Measurements from ENCODE around the gene THSD4. TPM values are rescaled to one million over a fixed set of nuclear protein-coding genes. Genes with fewer than 3 reads are reported as not detected.

The THSD4 gene
- total RNA-seq, 2 experiments from 2014 or later: not detected

DNA sequence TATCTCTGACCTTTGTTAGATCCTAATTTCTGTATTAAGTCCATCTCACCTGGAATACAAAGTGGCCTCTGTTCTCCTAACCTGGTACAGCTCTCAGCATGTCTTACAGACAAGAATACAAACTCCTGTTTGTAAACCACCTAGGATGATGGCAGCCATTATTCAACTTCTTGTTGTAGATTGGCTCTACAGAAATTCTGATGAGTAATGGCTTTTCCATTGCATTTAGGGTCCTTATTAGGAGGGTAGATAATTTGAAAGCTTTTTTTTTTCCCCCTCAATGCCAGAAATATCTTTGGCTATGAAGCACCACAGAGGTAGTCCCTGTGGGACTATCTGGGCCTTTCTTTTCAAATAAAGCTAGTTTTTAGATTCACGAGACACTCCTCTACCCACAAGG is 704.9 kb downstream of the THSD4 start:
- ChIA-PET POLR2A (no interaction called here), CTCF (no interaction called here)
- H3K27me3 ChIP-seq (ENCODE audit: control insufficient read depth in 1 of 2, insufficient read depth in 2 of 2, low read length in 2 of 2): no peaks in the 10 kb centered on the region
- no peak overlapping the region for H3K27ac ChIP-seq (ENCODE audit: low read depth in 1 of 2, low read length in 2 of 2)
- Mint-ChIP-seq H3K27ac (no peak overlapping the region), H3K27me3 (no peaks in the 10 kb centered on the region), H3K4me3 (no peak overlapping the region), H3K4me1 (ENCODE audit: low read depth) (no peaks in the 10 kb centered on the region), H3K9me3 (peaks cover 12% of the 10 kb centered on the region), H3K36me3 (ENCODE audit: low read depth) (peaks cover 53% of the 10 kb centered on the region)
- H3K4me3 ChIP-seq (ENCODE audit: low read length): no peak overlapping the region
- intact Hi-C loops (cut with DNase I, micrococcal nuclease): no loop called here
- DNase-seq (no peak), ATAC-seq (ENCODE audit: poor library complexity) (no peak)
- peaks cover 14 to 48% of the 10 kb centered on the region in 2 experiments for H3K9me3 ChIP-seq (ENCODE audit: control insufficient read depth in 1 of 2, insufficient read depth in 1 of 2, low read length in 2 of 2)
- H3K36me3 ChIP-seq (ENCODE audit: insufficient read depth, low read length): no peaks in the 10 kb centered on the region
- TF ChIP-seq, protein P1, sequence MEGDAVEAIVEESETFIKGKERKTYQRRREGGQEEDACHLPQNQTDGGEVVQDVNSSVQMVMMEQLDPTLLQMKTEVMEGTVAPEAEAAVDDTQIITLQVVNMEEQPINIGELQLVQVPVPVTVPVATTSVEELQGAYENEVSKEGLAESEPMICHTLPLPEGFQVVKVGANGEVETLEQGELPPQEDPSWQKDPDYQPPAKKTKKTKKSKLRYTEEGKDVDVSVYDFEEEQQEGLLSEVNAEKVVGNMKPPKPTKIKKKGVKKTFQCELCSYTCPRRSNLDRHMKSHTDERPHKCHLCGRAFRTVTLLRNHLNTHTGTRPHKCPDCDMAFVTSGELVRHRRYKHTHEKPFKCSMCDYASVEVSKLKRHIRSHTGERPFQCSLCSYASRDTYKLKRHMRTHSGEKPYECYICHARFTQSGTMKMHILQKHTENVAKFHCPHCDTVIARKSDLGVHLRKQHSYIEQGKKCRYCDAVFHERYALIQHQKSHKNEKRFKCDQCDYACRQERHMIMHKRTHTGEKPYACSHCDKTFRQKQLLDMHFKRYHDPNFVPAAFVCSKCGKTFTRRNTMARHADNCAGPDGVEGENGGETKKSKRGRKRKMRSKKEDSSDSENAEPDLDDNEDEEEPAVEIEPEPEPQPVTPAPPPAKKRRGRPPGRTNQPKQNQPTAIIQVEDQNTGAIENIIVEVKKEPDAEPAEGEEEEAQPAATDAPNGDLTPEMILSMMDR (IDR thresholded peaks at IDR 0.05): no peak
- H3K4me1 ChIP-seq (ENCODE audit: insufficient read depth, low read length): no peaks in the 10 kb centered on the region

DNA sequence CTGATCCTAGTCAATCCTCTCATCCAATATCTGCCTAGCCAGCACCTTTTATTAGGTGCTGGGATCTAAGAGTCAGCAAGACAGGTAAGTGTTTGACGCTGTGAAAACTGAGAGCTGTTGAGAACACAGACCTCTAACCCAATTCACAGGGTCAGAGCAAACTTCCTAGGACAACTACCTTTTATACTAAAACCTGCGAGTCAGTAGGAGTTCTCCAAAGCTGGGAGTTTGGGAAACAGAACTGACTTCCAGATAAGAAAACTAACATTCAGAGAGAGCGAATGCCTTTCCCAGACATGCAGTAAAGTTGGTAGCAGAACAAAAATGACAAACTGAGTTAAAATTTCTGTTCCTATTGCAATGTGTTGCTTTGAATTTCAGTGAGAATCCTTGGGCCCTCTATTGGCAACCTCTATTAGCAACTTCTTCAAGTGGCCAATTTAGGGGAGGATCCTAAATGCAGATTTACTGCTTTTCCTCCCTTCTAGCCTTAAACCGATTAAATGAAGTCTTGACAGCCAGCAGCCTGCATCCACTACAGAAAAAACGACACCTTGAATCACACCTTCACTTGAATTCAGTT is 706.4 kb downstream of the THSD4 start:
- Mint-ChIP-seq H3K4me3 (no peak overlapping the region), H3K36me3 (ENCODE audit: low read depth) (peaks cover 68% of the 10 kb centered on the region), H3K27ac (no peak overlapping the region), H3K4me1 (ENCODE audit: low read depth) (no peaks in the 10 kb centered on the region), H3K9me3 (peaks cover 12% of the 10 kb centered on the region), H3K27me3 (no peaks in the 10 kb centered on the region)
- POLR2A ChIA-PET: no interaction called here
- CTCF ChIA-PET: no interaction called here
- intact Hi-C loops (cut with DNase I, micrococcal nuclease): no loop called here
- no peaks in the 10 kb centered on the region for H3K4me1 ChIP-seq (ENCODE audit: insufficient read depth, low read length)
- no peaks in the 10 kb centered on the region for H3K27me3 ChIP-seq (ENCODE audit: control insufficient read depth in 1 of 2, insufficient read depth in 2 of 2, low read length in 2 of 2)
- DNase-seq: no peak
- no peak overlapping the region for H3K4me3 ChIP-seq (ENCODE audit: low read length)
- no peak overlapping the region for H3K27ac ChIP-seq (ENCODE audit: low read depth in 1 of 2, low read length in 2 of 2)
- H3K36me3 ChIP-seq (ENCODE audit: insufficient read depth, low read length): peaks cover 7% of the 10 kb centered on the region
- TF ChIP-seq, protein P1 (IDR thresholded peaks at IDR 0.05): no peak
- H3K9me3 ChIP-seq (ENCODE audit: control insufficient read depth in 1 of 2, insufficient read depth in 1 of 2, low read length in 2 of 2): peaks cover 14 to 48% of the 10 kb centered on the region in 2 experiments
- no peak for ATAC-seq (ENCODE audit: poor library complexity)

DNA sequence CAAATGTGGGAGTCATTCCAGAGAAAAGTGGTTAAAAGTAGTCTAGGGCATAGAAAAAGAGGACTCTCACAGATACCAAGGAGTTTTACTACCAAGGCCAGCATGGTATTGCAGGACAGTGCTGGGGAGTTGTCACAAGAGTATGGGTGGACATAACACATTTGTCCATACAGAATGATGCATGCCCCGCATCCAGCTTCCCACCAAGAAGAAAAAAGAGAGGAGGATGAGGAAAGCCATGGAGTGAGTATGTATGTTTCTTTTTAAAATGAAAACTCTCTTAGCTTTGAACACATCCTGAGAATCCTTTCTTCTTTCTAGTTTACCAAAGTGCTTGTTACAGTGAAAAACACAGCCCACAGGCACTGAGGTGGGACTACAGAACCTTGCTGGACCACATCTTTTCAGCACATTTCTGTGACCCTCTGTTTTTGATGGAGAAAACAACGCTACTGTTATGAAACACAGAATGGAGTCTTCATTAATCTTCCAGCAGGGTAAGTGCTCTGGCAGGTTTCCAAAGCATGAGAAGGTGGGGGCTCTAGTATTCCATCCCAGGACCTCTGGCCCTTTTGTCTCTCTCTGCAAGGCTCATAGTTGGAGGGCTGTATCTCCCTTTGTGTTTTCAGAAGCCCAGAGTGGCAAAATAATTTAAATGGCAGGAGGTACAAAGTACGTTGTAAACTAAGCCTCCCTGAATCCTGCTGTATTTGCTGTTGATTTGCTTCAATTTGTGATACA is 707.8 kb downstream of the THSD4 start:
- no peak for ATAC-seq (ENCODE audit: poor library complexity)
- H3K9me3 Mint-ChIP-seq: peaks cover 12% of the 10 kb centered on the region
- TF ChIP-seq, protein P1 (IDR thresholded peaks at IDR 0.05): no peak
- H3K4me1 ChIP-seq (ENCODE audit: insufficient read depth, low read length): no peaks in the 10 kb centered on the region
- CTCF ChIA-PET: no interaction called here
- no peak overlapping the region for H3K4me3 ChIP-seq (ENCODE audit: low read length)
- POLR2A ChIA-PET: no interaction called here
- peaks cover 82% of the 10 kb centered on the region for H3K36me3 Mint-ChIP-seq (ENCODE audit: low read depth)
- intact Hi-C loops (cut with DNase I, micrococcal nuclease): no loop called here
- H3K27me3 Mint-ChIP-seq: no peaks in the 10 kb centered on the region
- no peak overlapping the region for H3K4me3 Mint-ChIP-seq
- H3K27ac ChIP-seq (ENCODE audit: low read depth in 1 of 2, low read length in 2 of 2): no peak overlapping the region
- no peak overlapping the region for H3K27ac Mint-ChIP-seq
- peaks cover 22% of the 10 kb centered on the region for H3K36me3 ChIP-seq (ENCODE audit: insufficient read depth, low read length)
- H3K9me3 ChIP-seq (ENCODE audit: control insufficient read depth in 1 of 2, insufficient read depth in 1 of 2, low read length in 2 of 2): peaks cover 9 to 48% of the 10 kb centered on the region in 2 experiments
- no peaks in the 10 kb centered on the region for H3K4me1 Mint-ChIP-seq (ENCODE audit: low read depth)
- H3K27me3 ChIP-seq (ENCODE audit: control insufficient read depth in 1 of 2, insufficient read depth in 2 of 2, low read length in 2 of 2): no peaks in the 10 kb centered on the region
- no peak for DNase-seq

All from CD4-positive, alpha-beta T cell (primary cell).